T-cell (primary cell): ENCODE measurements around the gene HSD17B8. TPM values are rescaled to one million over a fixed set of nuclear protein-coding genes. Genes with fewer than 3 reads are reported as not detected.

Source experiments
- ATAC-seq, 4 experiments: fragments of 200-7000 bp in 3 of 4; fragments of 150-1000 bp in 1 of 4; cut with Tn5 transposase; replicated peaks in 1 of 4; 1 replicate in 3 of 4; 2 replicates in 1 of 4; pipeline ENCODE4 v1.10.0; 2021; ENCODE audit warnings: moderate library complexity in 3 of 4, mild to moderate bottlenecking in 2 of 4, moderate number of reproducible peaks in 1 of 4
- CTCF ChIA-PET, 2 donors: fragments of 300-600 bp; sonication (Branson Sonifier 250); formaldehyde crosslinking; loops; one replicate each; lab custom pipeline; 2022; ENCODE audit warnings: antibody characterized with exemption in 2 of 2; lab: Charles Lee
- POLR2A ChIA-PET, 2 donors: fragments of 300-600 bp; sonication (Branson Sonifier 250); formaldehyde crosslinking; loops; one replicate each; lab custom pipeline; 2022; ENCODE audit warnings: antibody characterized with exemption in 2 of 2; lab: Charles Lee
- DNase-seq, 35 experiments: peaks; one replicate each; pipeline versions ENCODE4 v3.0.0 to v3.0.0-alpha.2; 2013 to 2023
- H3K27ac ChIP-seq: one replicate; pipeline ENCODE4 v1.5.1; 2013; ENCODE audit warnings: low read length
- H3K27me3 ChIP-seq, 2 experiments: replicated peaks in 1 of 2; 1 replicate in 1 of 2; 2 replicates in 1 of 2; pipeline versions ENCODE4 v1.6.1 to v1.7.0; 2013; ENCODE audit warnings: low read length in 1 of 2, mixed read lengths in 1 of 2; ENCODE audit not compliant: control insufficient read depth in 2 of 2, insufficient read depth in 2 of 2; ENCODE audit errors: extremely low read depth in 1 of 2
- H3K36me3 ChIP-seq, 2 donors: 1 replicate in 1 of 2; 2 replicates in 1 of 2; pipeline versions ENCODE4 v1.6.1 to v1.7.0; 2013; ENCODE audit warnings: low read length in 1 of 2; ENCODE audit not compliant: control insufficient read depth in 2 of 2, insufficient read depth in 1 of 2; ENCODE audit errors: extremely low read depth in 1 of 2
- H3K4me1 ChIP-seq, 2 experiments: 1 replicate in 1 of 2; 2 replicates in 1 of 2; pipeline versions ENCODE4 v1.6.1 to v1.7.0; 2013; ENCODE audit warnings: low read length in 2 of 2, mixed read lengths in 1 of 2; ENCODE audit not compliant: insufficient read depth in 2 of 2, control insufficient read depth in 1 of 2; ENCODE audit errors: extremely low read depth in 1 of 2
- H3K4me3 ChIP-seq, 2 donors: 1 replicate in 1 of 2; 2 replicates in 1 of 2; pipeline versions ENCODE4 v1.5.1 to v1.7.0; 2013; ENCODE audit warnings: mild to moderate bottlenecking in 2 of 2, low read length in 1 of 2, moderate library complexity in 1 of 2; ENCODE audit not compliant: control insufficient read depth in 1 of 2; ENCODE audit errors: extremely low read depth in 1 of 2
- H3K9me3 ChIP-seq: 2 replicates; pipeline ENCODE4 v1.7.0; 2013
- H3K27ac Mint-ChIP-seq, 2 donors: one replicate each; pipeline ENCODE4 v1.8.0; 2020 to 2021; ENCODE audit warnings: mild to moderate bottlenecking in 2 of 2, mixed read lengths in 2 of 2
- H3K27me3 Mint-ChIP-seq, 2 donors: one replicate each; pipeline ENCODE4 v1.8.0; 2021 to 2022; ENCODE audit warnings: mixed read lengths in 2 of 2
- H3K36me3 Mint-ChIP-seq: one replicate; pipeline ENCODE4 v1.8.0; 2021; ENCODE audit warnings: mixed read lengths
- H3K4me1 Mint-ChIP-seq, 3 donors: one replicate each; pipeline ENCODE4 v1.8.0; 2020 to 2022; ENCODE audit warnings: mixed read lengths in 3 of 3, mild to moderate bottlenecking in 1 of 3
- H3K4me3 Mint-ChIP-seq, 3 donors: one replicate each; pipeline ENCODE4 v1.8.0; 2020 to 2022; ENCODE audit warnings: mild to moderate bottlenecking in 3 of 3, mixed read lengths in 3 of 3, moderate library complexity in 3 of 3
- H3K9me3 Mint-ChIP-seq, 3 donors: one replicate each; pipeline ENCODE4 v1.8.0; 2020 to 2022; ENCODE audit warnings: mixed read lengths in 3 of 3
- WGBS: methylation state at CpG from one replicate; pipeline ENCODE4 v1.1.5; 2013; ENCODE audit warnings: missing lambda C conversion rate; ENCODE audit not compliant: insufficient coverage; 5-methylcytosine and 5-hydroxymethylcytosine counted together
- total RNA-seq, 35 experiments: library from RNA in 6 of 35; stranded (reverse) in 6 of 35; fragments of 120-200 nt in 1 of 35; gene quantifications; one replicate each; pipeline versions ENCODE4 v1.2.1 to v1.2.4 and lab custom pipeline; 2013 to 2026

Gene HSD17B8
- total RNA-seq, 5 donors from 2014 or later (not counting 1 experiment from before 2014, with no cell fraction given), result 13.9 to 27.7 (median 24.4) TPM

GRCh38 chr6:33194431-33194979 is 9.9 kb upstream of the HSD17B8 start:
- peaks cover 8 to 41% of the 10 kb centered on the region in 2 donors for H3K36me3 ChIP-seq
- ATAC-seq (no peak), DNase-seq (no peak)
- 80% methylated on average over 2 of the region's 8 CpGs for WGBS
- Mint-ChIP-seq H3K27ac (peak overlapping the region in 1 of 2 donors; percentile 4), H3K4me1 (peaks cover 35 to 42% (median 36%) of the 10 kb centered on the region in 3 donors), H3K36me3 (peaks cover 31% of the 10 kb centered on the region), H3K9me3 (no peaks in the 10 kb centered on the region), H3K4me3 (no peak overlapping the region), H3K27me3 (peaks cover 15 to 25% of the 10 kb centered on the region in 2 donors)
- H3K27ac ChIP-seq, result no peak overlapping the region
- ChIA-PET POLR2A (interaction anchor here (0.6 kb wide), 2 partner anchors 122 to 1050 kb away, joined by 3 read pairs; no protein-coding TSS in a partner anchor), CTCF (interaction anchor here in 1 of 2 donors (1.1 kb wide), 1 partner anchor 102 kb away, joined by 3 read pairs; no protein-coding TSS in a partner anchor)
- H3K9me3 ChIP-seq, result no peaks in the 10 kb centered on the region
- peaks cover 4 to 43% of the 10 kb centered on the region in 2 experiments for H3K4me1 ChIP-seq
- peaks cover under 1 to 34% of the 10 kb centered on the region in 2 experiments for H3K27me3 ChIP-seq
- no peak overlapping the region for H3K4me3 ChIP-seq

- H3K9me3 ChIP-seq, result no peaks in the 10 kb centered on the region
- CTCF ChIA-PET, result interaction anchor here in 1 of 2 donors (1.1 kb wide), 1 partner anchor 101 kb away, joined by 3 read pairs; no protein-coding TSS in a partner anchor
- peaks cover 0 to 25% of the 10 kb centered on the region in 2 experiments for H3K27me3 ChIP-seq
- Mint-ChIP-seq H3K36me3 (peaks cover 31% of the 10 kb centered on the region), H3K27ac (no peak overlapping the region), H3K9me3 (no peaks in the 10 kb centered on the region), H3K4me3 (no peak overlapping the region), H3K27me3 (peaks cover 8 to 18% of the 10 kb centered on the region in 2 donors), H3K4me1 (peaks cover 34 to 45% (median 38%) of the 10 kb centered on the region in 3 donors)
- POLR2A ChIA-PET, result interaction anchor here in 1 of 2 donors (0.6 kb wide), 1 partner anchor 123 kb away, joined by 3 read pairs; no protein-coding TSS in a partner anchor
- no peak overlapping the region for H3K27ac ChIP-seq
- ATAC-seq, result no peak
- peaks cover 8 to 41% of the 10 kb centered on the region in 2 donors for H3K36me3 ChIP-seq
- 97% methylated on average over 12 of the region's 15 CpGs for WGBS
- no peak overlapping the region for H3K4me3 ChIP-seq
- peaks cover 7 to 47% of the 10 kb centered on the region in 2 experiments for H3K4me1 ChIP-seq
- no peak for DNase-seq
Measured at GRCh38 chr6:33195304-33196165, 8.9 kb upstream of the HSD17B8 start.

- 31% methylated on average over 2 of the region's 12 CpGs for WGBS
- H3K9me3 Mint-ChIP-seq, result no peaks in the 10 kb centered on the region
- H3K27me3 ChIP-seq, result peaks cover 0 to 5% of the 10 kb centered on the region in 2 experiments
- peak overlapping the region; percentile 89 to 91 for H3K27ac Mint-ChIP-seq
- H3K4me1 Mint-ChIP-seq, result peaks cover 48 to 57% (median 53%) of the 10 kb centered on the region in 3 donors
- ChIA-PET CTCF (interaction anchor here (0.6 to 1.0 kb wide), 4 partner anchors 10 to 303 kb away, joined by 3 to 4 read pairs (median 3); no protein-coding TSS in a partner anchor), POLR2A (no interaction called here)
- peaks cover 13 to 50% of the 10 kb centered on the region in 2 experiments for H3K4me1 ChIP-seq
- peaks cover 0 to 2% of the 10 kb centered on the region in 2 donors for H3K27me3 Mint-ChIP-seq
- H3K4me3 Mint-ChIP-seq, result peak overlapping the region; percentile 53 to 97 (median 77)
- peaks cover 43% of the 10 kb centered on the region for H3K36me3 Mint-ChIP-seq
- H3K4me3 ChIP-seq, result no peak overlapping the region
- H3K9me3 ChIP-seq, result no peaks in the 10 kb centered on the region
- ATAC-seq (peak; percentile 14 to 28 (median 18)), DNase-seq (peak in 4 of 35 experiments; percentile 18 to 69 (median 36))
- H3K27ac ChIP-seq, result no peak overlapping the region
- peaks cover 8 to 48% of the 10 kb centered on the region in 2 donors for H3K36me3 ChIP-seq
Measured at GRCh38 chr6:33197431-33198048, 6.9 kb upstream of the HSD17B8 start.

GRCh38 chr6:33198159-33198852 is 6.1 kb upstream of the HSD17B8 start:
- Mint-ChIP-seq H3K27me3 (no peaks in the 10 kb centered on the region), H3K4me1 (peaks cover 56 to 61% (median 57%) of the 10 kb centered on the region in 3 donors), H3K9me3 (no peaks in the 10 kb centered on the region), H3K4me3 (peak overlapping the region; percentile 76 to 97 (median 77)), H3K36me3 (peaks cover 51% of the 10 kb centered on the region), H3K27ac (peak overlapping the region; percentile 89 to 91)
- H3K4me3 ChIP-seq, result no peak overlapping the region
- no peak overlapping the region for H3K27ac ChIP-seq
- no peak for ATAC-seq
- POLR2A ChIA-PET, result no interaction called here
- no peaks in the 10 kb centered on the region for H3K27me3 ChIP-seq
- 83% methylated on average over 1 of the region's 6 CpGs for WGBS
- CTCF ChIA-PET, result interaction anchor here (0.6 to 1.0 kb wide), 4 partner anchors 11 to 185 kb away, joined by 3 to 10 read pairs (median 3); no protein-coding TSS in a partner anchor
- DNase-seq, result no peak
- H3K4me1 ChIP-seq, result peaks cover 13 to 44% of the 10 kb centered on the region in 2 experiments
- peaks cover 8 to 56% of the 10 kb centered on the region in 2 donors for H3K36me3 ChIP-seq
- no peaks in the 10 kb centered on the region for H3K9me3 ChIP-seq

GRCh38 chr6:33198853-33199436 is 5.5 kb upstream of the HSD17B8 start:
- H3K4me1 Mint-ChIP-seq, result peaks cover 61 to 66% (median 62%) of the 10 kb centered on the region in 3 donors
- no peaks in the 10 kb centered on the region for H3K9me3 Mint-ChIP-seq
- peak overlapping the region; percentile 91 for H3K27ac Mint-ChIP-seq

More at GRCh38 chr6:33198853-33199436, 5.5 kb upstream of the HSD17B8 start:
- Histone ChIP-seq H3K4me3 (no peak overlapping the region), H3K4me1 (peaks cover 14 to 46% of the 10 kb centered on the region in 2 experiments), H3K36me3 (peaks cover 6 to 59% of the 10 kb centered on the region in 2 donors), H3K27me3 (no peaks in the 10 kb centered on the region), H3K9me3 (no peaks in the 10 kb centered on the region), H3K27ac (peak overlapping the region; percentile 97)
- WGBS, result no CpG with 5 or more reads among the region's 3 CpGs
- ATAC-seq (no peak), DNase-seq (no peak)
- ChIA-PET CTCF (interaction anchor here (0.6 to 0.7 kb wide), 3 partner anchors 10 to 186 kb away, joined by 3 to 10 read pairs (median 3); no protein-coding TSS in a partner anchor), POLR2A (no interaction called here)
- H3K27me3 Mint-ChIP-seq, result no peaks in the 10 kb centered on the region
- peak overlapping the region; percentile 88 to 99 (median 97) for H3K4me3 Mint-ChIP-seq
- peaks cover 51% of the 10 kb centered on the region for H3K36me3 Mint-ChIP-seq
